ENCODE results near the gene PKD1L1. TPM values are rescaled to one million over a fixed set of nuclear protein-coding genes. Genes with fewer than 3 reads are reported as not detected.
A peak's percentile ranks its signal among the peaks of the same experiment; 100 is the strongest.

Gene PKD1L1
- total RNA-seq, 6 donors from 2014 or later, result 0.46 to 4.8 (median 0.75) TPM

GRCh38 chr7:47817917-47818316, 130.3 kb downstream of the PKD1L1 start:
- peaks cover 8 to 21% (median 17%) of the 10 kb centered on the region in 4 donors for H3K4me1 ChIP-seq
- H3K27me3 ChIP-seq, result no peaks in the 10 kb centered on the region
- TF ChIP-seq POLR2A (IDR thresholded peaks at IDR 0.05), result no peak
- TF ChIP-seq, protein P1, sequence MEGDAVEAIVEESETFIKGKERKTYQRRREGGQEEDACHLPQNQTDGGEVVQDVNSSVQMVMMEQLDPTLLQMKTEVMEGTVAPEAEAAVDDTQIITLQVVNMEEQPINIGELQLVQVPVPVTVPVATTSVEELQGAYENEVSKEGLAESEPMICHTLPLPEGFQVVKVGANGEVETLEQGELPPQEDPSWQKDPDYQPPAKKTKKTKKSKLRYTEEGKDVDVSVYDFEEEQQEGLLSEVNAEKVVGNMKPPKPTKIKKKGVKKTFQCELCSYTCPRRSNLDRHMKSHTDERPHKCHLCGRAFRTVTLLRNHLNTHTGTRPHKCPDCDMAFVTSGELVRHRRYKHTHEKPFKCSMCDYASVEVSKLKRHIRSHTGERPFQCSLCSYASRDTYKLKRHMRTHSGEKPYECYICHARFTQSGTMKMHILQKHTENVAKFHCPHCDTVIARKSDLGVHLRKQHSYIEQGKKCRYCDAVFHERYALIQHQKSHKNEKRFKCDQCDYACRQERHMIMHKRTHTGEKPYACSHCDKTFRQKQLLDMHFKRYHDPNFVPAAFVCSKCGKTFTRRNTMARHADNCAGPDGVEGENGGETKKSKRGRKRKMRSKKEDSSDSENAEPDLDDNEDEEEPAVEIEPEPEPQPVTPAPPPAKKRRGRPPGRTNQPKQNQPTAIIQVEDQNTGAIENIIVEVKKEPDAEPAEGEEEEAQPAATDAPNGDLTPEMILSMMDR (IDR thresholded peaks at IDR 0.05), result no peak
- no peak for TF ChIP-seq EP300 (IDR thresholded peaks at IDR 0.05)
- no peak for TF ChIP-seq POLR2AphosphoS5 (IDR thresholded peaks at IDR 0.05)
- H3K9me3 ChIP-seq, result no peaks in the 10 kb centered on the region
- H3K27ac ChIP-seq, result no peak overlapping the region
- no peaks in the 10 kb centered on the region for H3K36me3 ChIP-seq
- WGBS, 2 donors, result 84 to 91% methylated on average over 3 of the region's 3 CpGs
- no peak for DNase-seq
- no peak for ATAC-seq (ENCODE audit: low FRiP score in 2 of 2)
- no peak overlapping the region for H3K4me3 ChIP-seq

DNA sequence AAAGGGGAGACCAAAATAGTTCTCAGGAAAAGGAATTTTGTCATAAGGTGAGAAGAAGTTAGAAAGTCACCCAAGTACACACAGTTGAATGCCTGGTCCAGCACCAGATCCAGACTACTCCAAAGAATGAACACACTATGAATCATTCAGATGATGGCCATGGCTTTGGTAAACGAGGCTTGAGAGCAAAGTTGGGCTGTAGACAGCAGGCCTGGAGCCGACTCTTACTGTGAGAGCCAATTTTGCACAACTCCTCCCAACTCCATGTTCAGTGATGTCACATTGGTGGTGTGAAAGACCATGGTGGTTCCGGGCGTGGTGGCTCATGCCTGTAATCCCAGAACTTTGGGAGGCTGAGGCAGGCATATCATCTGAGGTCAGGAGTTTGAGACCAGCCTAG, 131.6 kb downstream of the PKD1L1 start:
- Histone ChIP-seq H3K27ac (no peak overlapping the region), H3K4me3 (no peak overlapping the region), H3K4me1 (peaks cover 8 to 29% (median 19%) of the 10 kb centered on the region in 4 donors), H3K27me3 (no peaks in the 10 kb centered on the region), H3K9me3 (no peaks in the 10 kb centered on the region), H3K36me3 (no peaks in the 10 kb centered on the region)
- WGBS, 2 donors, result 79 to 80% methylated on average over 4 of the region's 4 CpGs
- TF ChIP-seq EP300 (IDR thresholded peaks at IDR 0.05), result no peak
- TF ChIP-seq, protein P1 (IDR thresholded peaks at IDR 0.05), result no peak
- TF ChIP-seq POLR2A (IDR thresholded peaks at IDR 0.05), result no peak
- DNase-seq (no peak), ATAC-seq (ENCODE audit: low FRiP score in 2 of 2) (peak in 1 of 2 donors; percentile 74)

- Histone ChIP-seq H3K36me3 (no peaks in the 10 kb centered on the region), H3K27ac (no peak overlapping the region), H3K9me3 (no peaks in the 10 kb centered on the region), H3K4me3 (no peak overlapping the region), H3K4me1 (peaks cover 8 to 29% (median 19%) of the 10 kb centered on the region in 4 donors), H3K27me3 (no peaks in the 10 kb centered on the region)
- TF ChIP-seq POLR2AphosphoS5 (IDR thresholded peaks at IDR 0.05), result no peak
- DNase-seq, result no peak
- WGBS, 2 donors, result 85 to 87% methylated on average over 9 of the region's 9 CpGs
- ATAC-seq (ENCODE audit: low FRiP score in 2 of 2), result no peak
Measured at GRCh38 chr7:47815867-47816266, 132.4 kb downstream of the PKD1L1 start.

- H3K4me3 ChIP-seq, result no peak overlapping the region
- no peaks in the 10 kb centered on the region for H3K9me3 ChIP-seq
- DNase-seq (no peak), ATAC-seq (ENCODE audit: low FRiP score in 2 of 2) (no peak)
- WGBS, 2 donors, result 81 to 84% methylated on average over 11 of the region's 11 CpGs
- peaks cover 8 to 29% (median 19%) of the 10 kb centered on the region in 4 donors for H3K4me1 ChIP-seq
- no peak for TF ChIP-seq POLR2A (IDR thresholded peaks at IDR 0.05)
- TF ChIP-seq, protein P1 (IDR thresholded peaks at IDR 0.05), result no peak
- TF ChIP-seq POLR2AphosphoS5 (IDR thresholded peaks at IDR 0.05), result no peak
- TF ChIP-seq EP300 (IDR thresholded peaks at IDR 0.05), result no peak
- H3K27me3 ChIP-seq, result no peaks in the 10 kb centered on the region
- H3K27ac ChIP-seq, result no peak overlapping the region
- H3K36me3 ChIP-seq, result no peaks in the 10 kb centered on the region
Measured at GRCh38 chr7:47814905-47815613, 133.2 kb downstream of the PKD1L1 start.

GRCh38 chr7:47813620-47814260, 134.5 kb downstream of the PKD1L1 start:
- Histone ChIP-seq H3K4me3 (no peak overlapping the region), H3K27me3 (no peaks in the 10 kb centered on the region), H3K4me1 (peaks cover 8 to 26% (median 18%) of the 10 kb centered on the region in 4 donors), H3K9me3 (no peaks in the 10 kb centered on the region), H3K36me3 (no peaks in the 10 kb centered on the region), H3K27ac (no peak overlapping the region)
- DNase-seq, result no peak
- TF ChIP-seq, protein P1 (IDR thresholded peaks at IDR 0.05), result no peak
- TF ChIP-seq EP300 (IDR thresholded peaks at IDR 0.05), result no peak
- no peak for TF ChIP-seq POLR2AphosphoS5 (IDR thresholded peaks at IDR 0.05)
- TF ChIP-seq POLR2A (IDR thresholded peaks at IDR 0.05), result no peak
- 66 to 75% methylated on average over 10 of the region's 10 CpGs for WGBS, 2 donors
- peak in 1 of 2 donors; percentile 49 for ATAC-seq (ENCODE audit: low FRiP score in 2 of 2)
